ENCODE results near the gene ELK4.
A peak's percentile ranks its signal among the peaks of the same experiment; 100 is the strongest.

The ELK4 gene

GRCh38 chr1:205666372-205667166, 34.8 kb upstream of the ELK4 start:
- intact Hi-C loops (cut with DNase I): no loop called here
- DNase-seq: no peak

- intact Hi-C loops (cut with DNase I): no loop called here
- DNase-seq: no peak
These were observed 33.6 kb upstream of the ELK4 start for GRCh38 chr1:205665201-205666045.

GRCh38 chr1:205664399-205665017, 32.7 kb upstream of the ELK4 start:
- peak in 1 of 42 donors; percentile 33 for DNase-seq

GRCh38 chr1:205663286-205663936, 31.6 kb upstream of the ELK4 start:
- DNase-seq: no peak
- intact Hi-C loops (cut with DNase I): no loop called here

More at GRCh38 chr1:205664399-205665017, 32.7 kb upstream of the ELK4 start:
- intact Hi-C loops (cut with DNase I): no loop called here

GRCh38 chr1:205662791-205663190, 31.0 kb upstream of the ELK4 start:
- intact Hi-C loops (cut with DNase I): no loop called here

GRCh38 chr1:205662135-205662738, 30.4 kb upstream of the ELK4 start:
- DNase-seq: peak in 1 of 42 donors; percentile 6
- intact Hi-C loops (cut with DNase I): no loop called here

More at GRCh38 chr1:205662791-205663190, 31.0 kb upstream of the ELK4 start:
- no peak for DNase-seq

GRCh38 chr1:205661429-205662134, 29.8 kb upstream of the ELK4 start:
- intact Hi-C loops (cut with DNase I): no loop called here

GRCh38 chr1:205660361-205660760, 28.6 kb upstream of the ELK4 start:
- intact Hi-C loops (cut with DNase I): no loop called here
- peak in 2 of 42 donors; percentile 8 to 12 for DNase-seq

More at GRCh38 chr1:205661429-205662134, 29.8 kb upstream of the ELK4 start:
- DNase-seq: peak in 1 of 42 donors; percentile 12

GRCh38 chr1:205658943-205659581, 27.3 kb upstream of the ELK4 start:
- DNase-seq: peak; percentile 82 to 96 (median 90)
- intact Hi-C loops (cut with DNase I): loop anchor here (2.0 to 5.0 kb wide), 2 partner anchors 52 to 132 kb away; no protein-coding TSS in a partner anchor

GRCh38 chr1:205656236-205656635, 24.4 kb upstream of the ELK4 start:
- intact Hi-C loops (cut with DNase I): loop anchor here (1.0 to 5.0 kb wide), 2 partner anchors 65 to 129 kb away; no protein-coding TSS in a partner anchor
- peak in 1 of 42 donors; percentile 11 for DNase-seq

GRCh38 chr1:205652984-205653383, 21.2 kb upstream of the ELK4 start:
- DNase-seq: no peak
- intact Hi-C loops (cut with DNase I): no loop called here

- no peak for DNase-seq
- intact Hi-C loops (cut with DNase I): no loop called here
These were observed 18.4 kb upstream of the ELK4 start for GRCh38 chr1:205650241-205650640.

GRCh38 chr1:205645519-205645918, 13.7 kb upstream of the ELK4 start:
- no peak for DNase-seq
- intact Hi-C loops (cut with DNase I): no loop called here

- intact Hi-C loops (cut with DNase I): no loop called here
These were observed 11.0 kb upstream of the ELK4 start for GRCh38 chr1:205642679-205643307.

GRCh38 chr1:205639567-205639966, 7.8 kb upstream of the ELK4 start:
- intact Hi-C loops (cut with DNase I): no loop called here
- no peak for DNase-seq

More at GRCh38 chr1:205642679-205643307, 11.0 kb upstream of the ELK4 start:
- no peak for DNase-seq

- intact Hi-C loops (cut with DNase I): no loop called here
- no peak for DNase-seq
These were observed 6.2 kb upstream of the ELK4 start for GRCh38 chr1:205637854-205638468.
